ENCODE measurements around the gene OR2M2. TPM values are rescaled to one million over a fixed set of nuclear protein-coding genes. Genes with fewer than 3 reads are reported as not detected.

Gene OR2M2
- total and polyA plus RNA-seq, 2 of the 8 experiments (the other 6 are each of a cell fraction or from before 2014, with no cell fraction given): not detected

GRCh38 chr1:248196965-248197364, 22.3 kb downstream of the OR2M2 start, which contains the start of gene OR2M3:
Gene OR2M3 (plus strand): TSS chr1:248197265. CDS start chr1:248203068, 5,803 bp downstream.
- TF ChIP-seq POU5F1 (IDR thresholded peaks at IDR 0.05; ENCODE audit: low read depth, low read length) (no peak), NRF1 (IDR thresholded peaks at IDR 0.05; ENCODE audit: low read depth, low read length) (no peak), NANOG (IDR thresholded peaks at IDR 0.05; ENCODE audit: insufficient read depth, low read depth, low read length, poor library complexity, severe bottlenecking) (no peak), CHD2 (IDR thresholded peaks at IDR 0.05; ENCODE audit: low read length) (no peak), PHF8 (conservative IDR thresholded peaks at IDR 0.05; ENCODE audit: low read depth, low read length) (no peak), SRF (IDR thresholded peaks at IDR 0.05; ENCODE audit: low read depth, low read length) (no peak), TEAD4 (IDR thresholded peaks at IDR 0.05; ENCODE audit: low read depth, low read length) (no peak), SP1 (IDR thresholded peaks at IDR 0.05; ENCODE audit: low read depth, low read length) (no peak), SAP30 (IDR thresholded peaks at IDR 0.05; ENCODE audit: insufficient read depth, insufficient replicate concordance, low read length) (no peak)
- TF ChIP-seq, protein P1, sequence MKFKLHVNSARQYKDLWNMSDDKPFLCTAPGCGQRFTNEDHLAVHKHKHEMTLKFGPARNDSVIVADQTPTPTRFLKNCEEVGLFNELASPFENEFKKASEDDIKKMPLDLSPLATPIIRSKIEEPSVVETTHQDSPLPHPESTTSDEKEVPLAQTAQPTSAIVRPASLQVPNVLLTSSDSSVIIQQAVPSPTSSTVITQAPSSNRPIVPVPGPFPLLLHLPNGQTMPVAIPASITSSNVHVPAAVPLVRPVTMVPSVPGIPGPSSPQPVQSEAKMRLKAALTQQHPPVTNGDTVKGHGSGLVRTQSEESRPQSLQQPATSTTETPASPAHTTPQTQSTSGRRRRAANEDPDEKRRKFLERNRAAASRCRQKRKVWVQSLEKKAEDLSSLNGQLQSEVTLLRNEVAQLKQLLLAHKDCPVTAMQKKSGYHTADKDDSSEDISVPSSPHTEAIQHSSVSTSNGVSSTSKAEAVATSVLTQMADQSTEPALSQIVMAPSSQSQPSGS (IDR thresholded peaks at IDR 0.05; ENCODE audit: low read length): no peak
- no peak within 1 kb of the TSS for H2AK5ac ChIP-seq (ENCODE audit: low read depth, low read length)
- no peaks in the 10 kb centered on the region; a peak in 1 of 8 replicates for H3K36me3 ChIP-seq (ENCODE audit: control insufficient read depth in 2 of 4, insufficient read depth in 4 of 4, low read length in 3 of 4)
- H2BK20ac ChIP-seq (ENCODE audit: low read length): no peak within 1 kb of the TSS
- H3K9ac ChIP-seq (replicated peaks in 1 of 4; ENCODE audit: extremely low read depth in 1 of 4, low read depth in 3 of 4, low read length in 3 of 4): no peak within 1 kb of the TSS
- H3K4me1 ChIP-seq (replicated peaks in 1 of 4; ENCODE audit: control insufficient read depth in 3 of 4, insufficient read depth in 4 of 4, low read length in 3 of 4): no peaks in the 10 kb centered on the region
- ChIA-PET POLR2A (ENCODE audit: partially characterized antibody) (no interaction called here), CTCF (ENCODE audit: partially characterized antibody) (no interaction called here)
- no peaks in the 10 kb centered on the region for H3K27me3 ChIP-seq (replicated peaks in 1 of 4; ENCODE audit: control insufficient read depth in 3 of 4, extremely low read depth in 1 of 4, insufficient read depth in 3 of 4, low read length in 3 of 4)
- H3K27ac ChIP-seq (ENCODE audit: low read depth, low read length): no peak within 1 kb of the TSS
- no peak within 1 kb of the TSS for H2BK12ac ChIP-seq (ENCODE audit: low read depth, low read length)
- H4K5ac ChIP-seq (ENCODE audit: insufficient read length, low read depth, low read length): no peak within 1 kb of the TSS
- H4K8ac ChIP-seq (ENCODE audit: extremely low read depth, insufficient read depth, low read length): no peak within 1 kb of the TSS
- H3K4ac ChIP-seq (replicated peaks; ENCODE audit: insufficient read length, low read depth, low read length): no peak within 1 kb of the TSS
- DNase-seq (ENCODE audit: low read depth in 1 of 2, low spot score in 2 of 2) (no peak), FAIRE-seq (no peak)
- no peaks in the 10 kb centered on the region for H3K79me1 ChIP-seq (ENCODE audit: low read depth, low read length)
- H3K14ac ChIP-seq (ENCODE audit: insufficient read length): no peak within 1 kb of the TSS
- no peak within 1 kb of the TSS for H2BK15ac ChIP-seq (ENCODE audit: low read length)
- H3K79me2 ChIP-seq (ENCODE audit: control insufficient read depth in 1 of 2, insufficient read depth in 2 of 2, low read length in 2 of 2): no peaks in the 10 kb centered on the region
- H2BK120ac ChIP-seq (replicated peaks; ENCODE audit: low read depth, low read length): no peak within 1 kb of the TSS
- no peak within 1 kb of the TSS for H3K4me3 ChIP-seq (ENCODE audit: extremely low read depth in 1 of 4, insufficient read depth in 2 of 4, low read depth in 3 of 4, low read length in 4 of 4)
- no peak within 1 kb of the TSS for H3K23ac ChIP-seq (ENCODE audit: insufficient read length)
- 72% methylated on average over 4 of the region's 4 CpGs; no CpG with 5 or more reads in 1 of the 2 experiments for WGBS, 2 experiments (ENCODE audit: extremely low coverage in 1 of 2, insufficient coverage in 1 of 2, insufficient read length in 1 of 2, insufficient replicate concordance in 2 of 2, low coverage in 1 of 2, low lambda C conversion rate in 2 of 2, missing lambda C conversion rate in 1 of 2)
- no peak within 1 kb of the TSS for H3K56ac ChIP-seq (replicated peaks; ENCODE audit: insufficient read length, low read depth, low read length)
- no peak within 1 kb of the TSS for H4K91ac ChIP-seq (replicated peaks; ENCODE audit: insufficient read length, low read length)
- no peak within 1 kb of the TSS for H3K18ac ChIP-seq (ENCODE audit: extremely low read depth, low read length)
- no peaks in the 10 kb centered on the region for H3K23me2 ChIP-seq (ENCODE audit: low read depth, low read length)
- H3K4me2 ChIP-seq (ENCODE audit: insufficient read depth in 1 of 2, low read depth in 2 of 2, low read length in 2 of 2): no peak within 1 kb of the TSS
- H2BK5ac ChIP-seq (ENCODE audit: low read depth, low read length): no peak within 1 kb of the TSS
- H3K9me3 ChIP-seq (ENCODE audit: insufficient read depth in 2 of 2, low read depth in 1 of 2, low read length in 1 of 2): peaks cover 35 to 43% of the 10 kb centered on the region in 2 experiments
- H2AFZ ChIP-seq (ENCODE audit: low read length): no peak within 1 kb of the TSS
- no peaks in the 10 kb centered on the region for H4K20me1 ChIP-seq (replicated peaks in 1 of 2; ENCODE audit: control insufficient read depth in 1 of 2, insufficient read depth in 2 of 2, low read length in 2 of 2)
